ENCODE results near the gene CPSF2. TPM values are rescaled to one million over a fixed set of nuclear protein-coding genes. Genes with fewer than 3 reads are reported as not detected.
A peak's percentile ranks its signal among the peaks of the same experiment; 100 is the strongest.

Gene CPSF2
- 65.4 TPM for total RNA-seq
- long read RNA-seq, full-length matches to known transcripts: 12 of 27 reads
- long read RNA-seq, partial matches to known transcripts: 9 of 27 reads
- long read RNA-seq, other reads (novel, unspliced or antisense): 6 of 27 reads

DNA sequence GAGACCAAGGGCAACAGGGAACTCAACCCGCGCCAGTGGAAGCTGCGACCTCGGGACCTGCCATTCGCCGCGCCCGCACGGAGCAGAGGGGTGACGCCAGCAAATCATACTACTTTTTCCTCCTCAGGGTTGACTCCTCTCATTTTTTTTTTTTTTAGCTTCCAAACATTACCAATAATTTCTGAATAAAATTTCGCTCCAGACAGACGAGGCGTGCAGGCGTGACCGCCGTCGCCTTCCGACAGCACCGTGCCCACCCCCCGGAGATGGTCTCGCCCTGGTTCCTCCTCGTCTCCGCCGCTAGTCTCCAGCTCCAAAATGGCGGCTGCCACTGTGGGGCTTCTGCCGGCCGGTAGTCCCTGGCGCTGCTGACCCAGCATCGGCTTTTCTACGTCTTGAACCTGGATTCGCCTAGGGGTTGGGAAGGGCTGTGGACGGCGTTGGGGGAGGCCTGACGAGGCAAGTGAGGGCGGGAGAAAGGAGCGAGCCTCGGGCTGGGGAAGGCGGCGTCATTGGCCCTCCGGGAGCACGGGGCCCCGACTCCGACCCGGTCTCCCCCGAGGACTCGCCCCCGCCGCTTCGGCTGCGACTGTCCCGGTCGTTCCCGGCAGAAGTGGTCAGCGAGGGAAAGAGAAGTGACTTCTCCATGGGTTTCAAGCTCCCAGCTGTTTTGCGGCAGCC lies at the start of gene CPSF2, which contains the start of gene NDUFB1:
TSS of gene CPSF2 (plus strand) at position 300 of the 681 bp plus-strand sequence. CDS start 9,016 bp downstream, outside the sequence.
TSS of gene NDUFB1 (minus strand) at position 37 of the 681 bp plus-strand sequence. CDS start 4,069 bp downstream, outside the sequence.
- H3K4me1 ChIP-seq: peaks cover 40% of the 10 kb centered on the region
- TF ChIP-seq, protein P1, sequence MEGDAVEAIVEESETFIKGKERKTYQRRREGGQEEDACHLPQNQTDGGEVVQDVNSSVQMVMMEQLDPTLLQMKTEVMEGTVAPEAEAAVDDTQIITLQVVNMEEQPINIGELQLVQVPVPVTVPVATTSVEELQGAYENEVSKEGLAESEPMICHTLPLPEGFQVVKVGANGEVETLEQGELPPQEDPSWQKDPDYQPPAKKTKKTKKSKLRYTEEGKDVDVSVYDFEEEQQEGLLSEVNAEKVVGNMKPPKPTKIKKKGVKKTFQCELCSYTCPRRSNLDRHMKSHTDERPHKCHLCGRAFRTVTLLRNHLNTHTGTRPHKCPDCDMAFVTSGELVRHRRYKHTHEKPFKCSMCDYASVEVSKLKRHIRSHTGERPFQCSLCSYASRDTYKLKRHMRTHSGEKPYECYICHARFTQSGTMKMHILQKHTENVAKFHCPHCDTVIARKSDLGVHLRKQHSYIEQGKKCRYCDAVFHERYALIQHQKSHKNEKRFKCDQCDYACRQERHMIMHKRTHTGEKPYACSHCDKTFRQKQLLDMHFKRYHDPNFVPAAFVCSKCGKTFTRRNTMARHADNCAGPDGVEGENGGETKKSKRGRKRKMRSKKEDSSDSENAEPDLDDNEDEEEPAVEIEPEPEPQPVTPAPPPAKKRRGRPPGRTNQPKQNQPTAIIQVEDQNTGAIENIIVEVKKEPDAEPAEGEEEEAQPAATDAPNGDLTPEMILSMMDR (IDR thresholded peaks at IDR 0.05): no peak
- H3K9me3 ChIP-seq: no peaks in the 10 kb centered on the region
- peak within 1 kb of the TSS; percentile 86 for H3K4me3 ChIP-seq
- intact Hi-C loops (cut with DNase I): no loop called here
- DNase-seq (peak; percentile 90), ATAC-seq (peak; percentile 94 to 97)
- peaks cover 38% of the 10 kb centered on the region for H3K36me3 ChIP-seq
- peak within 1 kb of the TSS; percentile 97 for H3K27ac ChIP-seq
- H3K27me3 ChIP-seq (ENCODE audit: low read depth): no peaks in the 10 kb centered on the region

DNA sequence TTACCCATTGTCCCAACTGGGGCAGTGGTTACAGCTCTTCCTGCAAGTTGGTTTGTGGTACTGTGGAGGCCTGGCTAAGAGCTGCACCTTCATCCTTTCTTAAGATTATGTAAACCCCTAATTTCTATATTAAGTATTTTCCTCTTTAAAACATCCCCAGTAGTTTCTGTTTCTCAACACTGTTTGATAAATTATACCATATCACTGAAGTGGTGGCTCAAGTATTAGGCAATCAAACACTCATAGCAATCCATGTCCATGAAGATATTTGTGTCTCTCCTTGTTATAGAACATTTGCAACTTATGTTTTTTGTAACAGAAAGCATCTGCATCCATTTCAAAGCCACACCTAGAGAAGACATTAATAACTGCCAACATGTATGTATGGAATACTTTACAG lies 47.2 kb upstream of the CPSF2 start:
- H3K36me3 ChIP-seq: peaks cover 88% of the 10 kb centered on the region
- H3K4me3 ChIP-seq: no peak overlapping the region
- H3K9me3 ChIP-seq: no peaks in the 10 kb centered on the region
- no peaks in the 10 kb centered on the region for H3K27me3 ChIP-seq (ENCODE audit: low read depth)
- DNase-seq (no peak), ATAC-seq (peak in 1 of 2 donors; percentile 43)
- intact Hi-C loops (cut with DNase I): no loop called here
- H3K27ac ChIP-seq: no peak overlapping the region
- TF ChIP-seq, protein P1 (IDR thresholded peaks at IDR 0.05): no peak
- H3K4me1 ChIP-seq: no peaks in the 10 kb centered on the region

DNA sequence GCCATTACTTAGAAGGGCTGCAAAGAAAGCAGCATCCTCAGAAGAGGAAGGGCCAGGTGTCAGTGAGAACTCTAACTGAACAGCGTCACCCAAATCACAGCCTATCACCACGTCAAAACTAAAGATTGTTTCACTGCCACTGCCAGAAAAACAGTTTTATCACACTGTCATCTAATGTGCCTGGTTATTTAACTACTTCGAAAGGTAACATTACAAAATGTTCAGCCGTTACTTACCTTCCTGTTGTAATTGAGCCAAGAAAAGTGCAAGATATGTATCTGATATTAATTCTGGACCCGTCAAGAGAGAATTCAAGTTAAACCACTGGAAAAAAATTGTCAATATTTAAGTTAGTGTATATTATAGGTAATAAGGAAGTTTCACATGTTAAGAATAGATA lies 33.3 kb upstream of the CPSF2 start:
- TF ChIP-seq, protein P1 (IDR thresholded peaks at IDR 0.05): no peak
- no peaks in the 10 kb centered on the region for H3K4me1 ChIP-seq
- DNase-seq (no peak), ATAC-seq (no peak)
- H3K9me3 ChIP-seq: no peaks in the 10 kb centered on the region
- no peaks in the 10 kb centered on the region for H3K27me3 ChIP-seq (ENCODE audit: low read depth)
- H3K36me3 ChIP-seq: peaks cover 80% of the 10 kb centered on the region
- H3K4me3 ChIP-seq: no peak overlapping the region
- H3K27ac ChIP-seq: no peak overlapping the region
- intact Hi-C loops (cut with DNase I): no loop called here

DNA sequence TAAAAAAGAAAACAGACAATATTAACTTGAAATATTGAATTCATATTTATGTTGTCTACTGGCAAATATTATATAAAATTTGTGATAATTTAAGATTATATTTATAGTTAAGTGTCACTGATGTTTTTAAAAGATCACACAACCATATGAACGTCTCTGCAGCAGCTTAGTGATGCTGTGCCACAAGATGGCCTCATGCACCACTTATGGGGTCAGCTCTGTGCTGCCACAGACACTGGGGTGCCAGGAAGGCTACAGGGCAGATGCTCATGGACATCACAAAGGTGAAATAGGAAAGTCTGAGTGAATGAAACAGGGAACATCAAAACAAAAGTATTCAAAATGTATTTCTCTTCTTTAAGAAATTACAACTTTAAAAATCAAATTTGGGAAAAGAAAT lies 28.4 kb upstream of the CPSF2 start:
- DNase-seq (no peak), ATAC-seq (no peak)
- intact Hi-C loops (cut with DNase I): no loop called here
- TF ChIP-seq, protein P1 (IDR thresholded peaks at IDR 0.05): peak; percentile 19
- H3K27ac ChIP-seq: no peak overlapping the region
- no peak overlapping the region for H3K4me3 ChIP-seq
- no peaks in the 10 kb centered on the region for H3K27me3 ChIP-seq (ENCODE audit: low read depth)
- H3K36me3 ChIP-seq: peaks cover 68% of the 10 kb centered on the region
- H3K4me1 ChIP-seq: no peaks in the 10 kb centered on the region
- H3K9me3 ChIP-seq: no peaks in the 10 kb centered on the region

DNA sequence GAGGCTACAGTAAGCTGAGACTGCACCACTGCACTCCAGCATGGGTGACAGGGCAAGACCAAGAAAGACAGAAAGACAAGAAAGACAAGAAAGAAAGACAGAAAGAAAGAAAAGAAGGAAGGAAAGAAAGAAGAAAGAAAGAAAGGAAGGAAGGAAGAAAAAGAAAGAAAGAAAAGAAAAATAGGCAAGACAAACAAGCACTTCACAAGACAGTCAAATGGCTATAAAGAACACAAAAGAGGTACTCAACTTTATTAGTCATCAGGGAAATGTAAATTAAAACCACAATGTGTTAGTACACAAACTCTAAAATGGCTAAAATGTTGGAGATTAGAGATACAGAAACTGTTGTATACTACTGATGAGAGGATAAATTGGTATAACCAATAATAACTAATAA lies 22.0 kb upstream of the CPSF2 start:
- intact Hi-C loops (cut with DNase I): no loop called here
- Histone ChIP-seq H3K4me1 (peaks cover 45% of the 10 kb centered on the region), H3K9me3 (no peaks in the 10 kb centered on the region), H3K36me3 (peaks cover 15% of the 10 kb centered on the region), H3K27ac (no peak overlapping the region), H3K4me3 (no peak overlapping the region), H3K27me3 (ENCODE audit: low read depth) (no peaks in the 10 kb centered on the region)
- ATAC-seq (no peak), DNase-seq (no peak)
- TF ChIP-seq, protein P1 (IDR thresholded peaks at IDR 0.05): no peak

Measured in lower lobe of right lung (tissue), 2 donors.